GM12892 (cell line): ENCODE data around the gene SLC52A3.

Experiments used
- POLR2AphosphoS5 ChIP-seq: IDR thresholded peaks from 2 replicates; pipeline ENCODE4 v1.6.1; 2011; ENCODE audit warnings: low read depth, low read length, control low read depth
- TAF1 ChIP-seq: IDR thresholded peaks from 2 replicates; pipeline ENCODE4 v1.6.1; 2011; ENCODE audit warnings: low read depth, mild to moderate bottlenecking, control low read depth, low read length, borderline replicate concordance

- TF ChIP-seq TAF1 (no peak), POLR2AphosphoS5 (no peak)
Observed at GRCh38 chr20:753897-754635, 14.2 kb downstream of the SLC52A3 start.
